H54 (cell line): ENCODE data around the gene OAS2.
"Not testable (repeated sequence)": the region's sequence is repeated elsewhere in the genome, so short reads cannot be mapped to it uniquely, and the experiment has no call there.

Experiments
- DNase-seq: peaks from one replicate; pipeline ENCODE4 v3.0.0; 2011; ENCODE audit warnings: low spot score, mixed read lengths; ENCODE audit not compliant: insufficient read length
- FAIRE-seq: peaks from 3 replicates; lab custom pipeline; 2011; peaks lifted over from hg19 to GRCh38; lab: Jason Lieb, UNC
- POLR2A ChIP-seq: IDR thresholded peaks from 2 replicates; pipeline ENCODE4 v1.6.1; 2011; ENCODE audit warnings: low read depth, mild to moderate bottlenecking, low read length

Gene OAS2

GRCh38 chr12:112987561-112987960, 9.2 kb downstream of the OAS2 start:
- no peak for FAIRE-seq
- no peak for DNase-seq
- no peak for TF ChIP-seq POLR2A

- FAIRE-seq = no peak
- no peak for DNase-seq
- no peak for TF ChIP-seq POLR2A
Measured at GRCh38 chr12:112988224-112988623, 9.9 kb downstream of the OAS2 start.

DNA sequence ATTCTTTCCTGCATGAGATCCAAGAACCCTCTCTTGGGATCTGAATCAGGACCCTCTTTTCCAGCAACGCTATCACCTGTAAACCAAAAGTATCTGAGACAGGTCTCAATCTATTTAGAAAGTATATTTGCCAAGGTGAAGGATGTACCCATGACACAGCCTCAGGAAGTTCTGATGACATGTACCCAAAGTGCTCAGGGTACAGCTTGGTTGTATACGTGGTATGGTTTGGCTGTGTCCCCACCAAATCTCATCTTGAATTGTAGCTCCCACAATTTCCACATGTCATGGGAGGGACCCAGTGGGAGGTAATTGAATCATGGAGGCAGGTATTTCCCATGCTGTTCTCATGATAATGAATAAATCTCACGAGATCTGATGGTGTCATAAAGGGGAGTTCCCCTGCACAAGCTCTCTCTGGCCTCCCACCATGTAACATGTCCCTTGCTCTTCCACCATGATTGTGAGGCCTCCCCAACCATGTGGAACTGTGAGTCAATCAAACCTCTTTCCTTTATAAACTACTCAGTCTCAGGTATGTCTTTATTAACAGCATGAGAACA, 10.6 kb downstream of the OAS2 start:
- DNase-seq, FAIRE-seq: not testable (repeated sequence)

GRCh38 chr12:112989806-112990205, 11.5 kb downstream of the OAS2 start:
- no peak for FAIRE-seq

GRCh38 chr12:112992541-112993398, 14.5 kb downstream of the OAS2 start:
- no peak for TF ChIP-seq POLR2A
- FAIRE-seq (no peak), DNase-seq (peak; percentile 45)

More at GRCh38 chr12:112989806-112990205, 11.5 kb downstream of the OAS2 start:
- no peak for TF ChIP-seq POLR2A
- DNase-seq = no peak

DNA sequence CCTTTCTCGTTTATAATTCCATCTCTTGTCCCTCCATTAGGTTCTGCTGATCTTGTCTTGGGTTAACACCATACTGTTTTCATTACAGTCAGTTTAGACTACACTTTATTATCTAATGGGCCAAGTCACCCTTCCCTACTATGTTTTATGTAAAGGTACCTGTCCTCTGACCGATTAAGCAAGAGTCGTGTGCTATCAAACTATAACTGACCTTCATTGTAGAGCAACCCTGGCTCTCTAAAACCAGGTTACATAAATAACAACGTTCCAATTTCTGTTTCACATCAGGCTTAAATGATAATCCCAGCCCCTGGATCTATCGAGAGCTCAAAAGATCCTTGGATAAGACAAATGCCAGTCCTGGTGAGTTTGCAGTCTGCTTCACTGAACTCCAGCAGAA, 16.7 kb downstream of the OAS2 start:
- DNase-seq = no peak
- no peak for FAIRE-seq
- TF ChIP-seq POLR2A = no peak

DNA sequence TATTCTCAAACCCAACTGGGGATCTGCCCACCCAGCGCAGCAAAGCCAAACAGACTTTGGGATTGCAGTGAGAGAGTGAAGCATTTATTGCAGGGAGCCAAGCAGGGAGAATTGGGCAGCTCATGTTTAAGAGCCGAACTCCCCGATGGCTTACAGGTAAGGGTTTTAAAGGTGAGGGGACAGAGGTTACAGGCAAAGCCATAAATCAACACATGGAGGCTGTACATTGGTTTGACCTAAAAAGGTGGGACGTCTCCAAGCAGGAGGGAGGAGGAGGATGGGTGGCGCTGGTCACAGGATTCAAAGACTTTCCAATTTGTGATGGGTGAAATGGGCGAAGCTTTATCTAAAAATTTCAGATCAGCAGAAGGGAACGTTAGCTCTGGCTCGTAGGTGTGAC, 18.2 kb downstream of the OAS2 start:
- TF ChIP-seq POLR2A = no peak
- no peak for DNase-seq
- no peak for FAIRE-seq

DNA sequence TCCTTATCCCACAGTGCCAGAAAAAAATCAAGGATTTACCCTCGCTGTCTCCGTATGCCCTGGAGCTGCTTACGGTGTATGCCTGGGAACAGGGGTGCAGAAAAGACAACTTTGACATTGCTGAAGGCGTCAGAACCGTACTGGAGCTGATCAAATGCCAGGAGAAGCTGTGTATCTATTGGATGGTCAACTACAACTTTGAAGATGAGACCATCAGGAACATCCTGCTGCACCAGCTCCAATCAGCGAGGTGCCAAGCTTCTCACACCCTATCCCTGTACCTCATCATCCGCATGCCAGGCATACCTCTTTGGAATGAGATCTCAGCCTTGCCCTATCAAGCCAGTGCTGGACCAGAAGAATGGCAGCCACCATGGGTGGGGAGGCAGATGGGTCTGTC, 19.2 kb downstream of the OAS2 start:
- TF ChIP-seq POLR2A = no peak
- FAIRE-seq = no peak
- DNase-seq = no peak

- TF ChIP-seq POLR2A = no peak
- FAIRE-seq (no peak), DNase-seq (no peak)
Measured at GRCh38 chr12:112998987-112999767, 20.9 kb downstream of the OAS2 start.

GRCh38 chr12:113000433-113000832, 22.1 kb downstream of the OAS2 start:
- no peak for DNase-seq
- no peak for TF ChIP-seq POLR2A
- no peak for FAIRE-seq

GRCh38 chr12:113002155-113002554, 23.8 kb downstream of the OAS2 start:
- no peak for TF ChIP-seq POLR2A
- no peak for DNase-seq
- no peak for FAIRE-seq

GRCh38 chr12:113002676-113003075, 24.4 kb downstream of the OAS2 start:
- TF ChIP-seq POLR2A = no peak
- FAIRE-seq = no peak
- DNase-seq = no peak

GRCh38 chr12:113003636-113004035, 25.3 kb downstream of the OAS2 start:
- DNase-seq = no peak
- no peak for FAIRE-seq
- no peak for TF ChIP-seq POLR2A

DNA sequence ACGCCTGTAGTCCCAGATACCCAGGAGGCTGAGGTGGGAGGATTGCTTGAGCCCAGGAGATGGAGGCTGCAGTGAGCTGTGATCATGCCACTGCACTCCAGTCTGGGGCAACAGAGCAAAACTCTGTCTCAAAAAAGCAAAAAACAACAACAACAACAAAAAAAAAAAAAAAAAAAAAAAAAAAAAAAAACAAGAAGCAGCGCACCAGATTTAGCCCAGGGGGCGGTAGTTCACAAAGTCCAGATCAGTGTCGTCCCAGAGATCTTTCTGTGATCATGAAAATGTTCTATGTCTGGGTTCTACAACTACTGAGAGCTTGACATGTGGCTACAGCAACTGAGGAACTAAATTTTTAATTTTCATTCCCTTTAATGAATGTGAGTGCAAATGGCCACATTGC, 27.4 kb downstream of the OAS2 start:
- TF ChIP-seq POLR2A = no peak
- DNase-seq = peak; percentile 33
- no peak for FAIRE-seq

DNA sequence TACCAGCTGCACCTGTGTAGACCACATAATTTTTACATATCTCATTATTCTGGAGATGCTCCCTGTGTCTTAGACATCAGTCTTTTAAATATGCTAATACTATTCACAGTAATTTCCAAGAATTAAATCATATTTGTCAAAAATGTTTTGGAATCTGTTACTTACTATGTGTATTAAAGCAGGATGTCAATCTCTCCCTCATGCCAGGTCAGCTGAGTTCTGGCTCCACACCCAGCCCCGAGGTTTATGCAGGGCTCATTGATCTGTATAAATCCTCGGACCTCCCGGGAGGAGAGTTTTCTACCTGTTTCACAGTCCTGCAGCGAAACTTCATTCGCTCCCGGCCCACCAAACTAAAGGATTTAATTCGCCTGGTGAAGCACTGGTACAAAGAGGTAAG, 27.9 kb downstream of the OAS2 start:
- TF ChIP-seq POLR2A = no peak
- FAIRE-seq = no peak
- no peak for DNase-seq
